ENCODE data around the gene GADD45A. TPM values are rescaled to one million over a fixed set of nuclear protein-coding genes. Genes with fewer than 3 reads are reported as not detected.

Gene GADD45A
- total RNA-seq, 1 donor from 2014 or later = 162 TPM

- no peaks in the 10 kb centered on the region for H3K9me3 ChIP-seq (ENCODE audit: insufficient read depth, low read depth, low read length)
- H3K79me2 ChIP-seq (ENCODE audit: insufficient read depth, low read length) = peaks cover 78% of the 10 kb centered on the region
- H3K27me3 Mint-ChIP-seq (ENCODE audit: low read depth, unreplicated experiment) = no peaks in the 10 kb centered on the region
- no peaks in the 10 kb centered on the region for H3K9me3 Mint-ChIP-seq (ENCODE audit: unreplicated experiment)
- no peak overlapping the region for H3K9ac ChIP-seq (ENCODE audit: low read length)
- peaks cover 31% of the 10 kb centered on the region for H3K4me1 Mint-ChIP-seq (ENCODE audit: low read depth, unreplicated experiment)
- no peaks in the 10 kb centered on the region for H3K36me3 ChIP-seq (ENCODE audit: insufficient read depth, low read length)
- H3K4me2 ChIP-seq (ENCODE audit: low read length) = no peak overlapping the region
- peaks cover 2% of the 10 kb centered on the region for H3K36me3 Mint-ChIP-seq (ENCODE audit: low read depth, unreplicated experiment)
- H3K4me1 ChIP-seq (ENCODE audit: insufficient read depth, low read length) = peaks cover 31% of the 10 kb centered on the region
- H3K27ac Mint-ChIP-seq (ENCODE audit: unreplicated experiment) = no peak overlapping the region
- TF ChIP-seq EZH2 (IDR thresholded peaks at IDR 0.05; ENCODE audit: insufficient read depth, low read length) (no peak), CTCF (IDR thresholded peaks at IDR 0.05; ENCODE audit: insufficient read depth, low read depth, low read length) (no peak)
- H3K27me3 ChIP-seq (ENCODE audit: insufficient read depth, low read length) = no peaks in the 10 kb centered on the region
- H3K27ac ChIP-seq (ENCODE audit: low read depth, low read length) = no peak overlapping the region
- no peak overlapping the region for H3K4me3 Mint-ChIP-seq (ENCODE audit: unreplicated experiment)
- H3K4me3 ChIP-seq (ENCODE audit: insufficient read depth, low read depth, low read length) = no peak overlapping the region
- peaks cover 67% of the 10 kb centered on the region for H4K20me1 ChIP-seq (ENCODE audit: insufficient read depth, low read length)
- H2AFZ ChIP-seq (ENCODE audit: low read depth, low read length) = no peak overlapping the region
- DNase-seq (ENCODE audit: low read depth) = no peak
- FAIRE-seq = no peak
Measured at GRCh38 chr1:67717876-67718275, 32.9 kb downstream of the GADD45A start.

GRCh38 chr1:67719329-67720196, 34.6 kb downstream of the GADD45A start:
- Histone ChIP-seq H4K20me1 (ENCODE audit: insufficient read depth, low read length) (peaks cover 66% of the 10 kb centered on the region), H3K4me3 (ENCODE audit: insufficient read depth, low read depth, low read length) (no peak overlapping the region), H3K9ac (ENCODE audit: low read length) (no peak overlapping the region), H3K4me1 (ENCODE audit: insufficient read depth, low read length) (peaks cover 32% of the 10 kb centered on the region), H3K36me3 (ENCODE audit: insufficient read depth, low read length) (no peaks in the 10 kb centered on the region), H3K4me2 (ENCODE audit: low read length) (no peak overlapping the region), H3K27me3 (ENCODE audit: insufficient read depth, low read length) (no peaks in the 10 kb centered on the region), H3K79me2 (ENCODE audit: insufficient read depth, low read length) (peaks cover 81% of the 10 kb centered on the region), H3K27ac (ENCODE audit: low read depth, low read length) (no peak overlapping the region), H2AFZ (ENCODE audit: low read depth, low read length) (no peak overlapping the region), H3K9me3 (ENCODE audit: insufficient read depth, low read depth, low read length) (no peaks in the 10 kb centered on the region)
- FAIRE-seq (no peak), DNase-seq (ENCODE audit: low read depth) (no peak)
- Mint-ChIP-seq H3K27me3 (ENCODE audit: low read depth, unreplicated experiment) (no peaks in the 10 kb centered on the region), H3K4me1 (ENCODE audit: low read depth, unreplicated experiment) (peaks cover 22% of the 10 kb centered on the region), H3K27ac (ENCODE audit: unreplicated experiment) (no peak overlapping the region), H3K9me3 (ENCODE audit: unreplicated experiment) (no peaks in the 10 kb centered on the region), H3K36me3 (ENCODE audit: low read depth, unreplicated experiment) (peaks cover 1% of the 10 kb centered on the region), H3K4me3 (ENCODE audit: unreplicated experiment) (no peak overlapping the region)
- TF ChIP-seq EZH2 (IDR thresholded peaks at IDR 0.05; ENCODE audit: insufficient read depth, low read length) (no peak), CTCF (IDR thresholded peaks at IDR 0.05; ENCODE audit: insufficient read depth, low read depth, low read length) (no peak)

- no peaks in the 10 kb centered on the region for H3K27me3 Mint-ChIP-seq (ENCODE audit: low read depth, unreplicated experiment)
- Histone ChIP-seq H3K9ac (ENCODE audit: low read length) (no peak overlapping the region), H3K9me3 (ENCODE audit: insufficient read depth, low read depth, low read length) (no peaks in the 10 kb centered on the region), H3K79me2 (ENCODE audit: insufficient read depth, low read length) (peaks cover 75% of the 10 kb centered on the region), H3K27ac (ENCODE audit: low read depth, low read length) (no peak overlapping the region), H3K36me3 (ENCODE audit: insufficient read depth, low read length) (no peaks in the 10 kb centered on the region), H3K27me3 (ENCODE audit: insufficient read depth, low read length) (no peaks in the 10 kb centered on the region), H4K20me1 (ENCODE audit: insufficient read depth, low read length) (peaks cover 57% of the 10 kb centered on the region), H3K4me1 (ENCODE audit: insufficient read depth, low read length) (peaks cover 48% of the 10 kb centered on the region), H2AFZ (ENCODE audit: low read depth, low read length) (no peak overlapping the region), H3K4me2 (ENCODE audit: low read length) (no peak overlapping the region), H3K4me3 (ENCODE audit: insufficient read depth, low read depth, low read length) (no peak overlapping the region)
- peaks cover 2% of the 10 kb centered on the region for H3K36me3 Mint-ChIP-seq (ENCODE audit: low read depth, unreplicated experiment)
- H3K4me1 Mint-ChIP-seq (ENCODE audit: low read depth, unreplicated experiment) = peaks cover 29% of the 10 kb centered on the region
- H3K27ac Mint-ChIP-seq (ENCODE audit: unreplicated experiment) = no peak overlapping the region
- no peaks in the 10 kb centered on the region for H3K9me3 Mint-ChIP-seq (ENCODE audit: unreplicated experiment)
- DNase-seq (ENCODE audit: low read depth) = no peak
- FAIRE-seq = no peak
- no peak overlapping the region for H3K4me3 Mint-ChIP-seq (ENCODE audit: unreplicated experiment)
- TF ChIP-seq EZH2 (IDR thresholded peaks at IDR 0.05; ENCODE audit: insufficient read depth, low read length) (no peak), CTCF (IDR thresholded peaks at IDR 0.05; ENCODE audit: insufficient read depth, low read depth, low read length) (no peak)
Measured at GRCh38 chr1:67721112-67721511, 36.1 kb downstream of the GADD45A start.
